Pons (tissue), 1 donor: Measurements from ENCODE around the gene MBP.

Source experiments
- DNase-seq: peaks from one replicate; pipeline ENCODE4 v3.0.0-alpha.2; 2016; ENCODE audit warnings: low spot score

Gene MBP

DNA sequence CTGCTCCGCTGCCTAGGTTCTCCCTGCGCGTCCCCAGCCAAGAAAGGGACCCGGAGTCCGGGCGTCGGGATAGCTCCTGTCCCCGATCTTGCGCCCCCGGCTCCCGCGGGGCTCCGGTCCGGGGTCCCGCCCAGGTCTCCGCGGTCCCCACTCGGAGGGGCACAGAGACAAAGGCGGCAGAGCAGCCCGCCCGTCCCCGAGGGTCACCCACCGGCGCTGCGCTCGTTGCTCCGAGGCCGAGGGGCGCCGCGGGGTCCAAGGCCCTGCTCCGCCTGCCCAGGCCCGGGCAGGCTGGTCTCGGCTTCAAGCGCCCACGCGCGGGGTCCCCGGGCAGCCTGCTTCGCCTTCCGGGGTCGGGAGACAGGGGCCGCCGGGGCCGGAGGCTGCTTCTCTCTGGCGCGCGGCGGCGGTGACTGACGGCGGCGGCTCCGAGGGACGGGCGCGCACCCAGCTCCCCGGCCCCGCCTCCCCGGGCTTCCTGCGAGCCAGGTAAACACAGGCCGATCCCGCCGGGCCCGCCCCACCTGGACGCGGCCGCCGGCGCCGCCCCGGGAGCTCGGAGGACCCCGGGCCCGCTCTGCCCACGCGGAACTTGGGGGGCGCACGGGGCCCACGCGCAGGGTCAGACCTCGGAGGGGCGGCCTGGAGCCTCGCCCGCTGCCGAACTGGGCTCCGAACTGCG lies at the start of gene MBP:
Gene MBP (minus strand): TSS at position 415 of the 682 bp plus-strand sequence. CDS start 27,522 bp downstream, outside the sequence.
- DNase-seq = no peak

DNA sequence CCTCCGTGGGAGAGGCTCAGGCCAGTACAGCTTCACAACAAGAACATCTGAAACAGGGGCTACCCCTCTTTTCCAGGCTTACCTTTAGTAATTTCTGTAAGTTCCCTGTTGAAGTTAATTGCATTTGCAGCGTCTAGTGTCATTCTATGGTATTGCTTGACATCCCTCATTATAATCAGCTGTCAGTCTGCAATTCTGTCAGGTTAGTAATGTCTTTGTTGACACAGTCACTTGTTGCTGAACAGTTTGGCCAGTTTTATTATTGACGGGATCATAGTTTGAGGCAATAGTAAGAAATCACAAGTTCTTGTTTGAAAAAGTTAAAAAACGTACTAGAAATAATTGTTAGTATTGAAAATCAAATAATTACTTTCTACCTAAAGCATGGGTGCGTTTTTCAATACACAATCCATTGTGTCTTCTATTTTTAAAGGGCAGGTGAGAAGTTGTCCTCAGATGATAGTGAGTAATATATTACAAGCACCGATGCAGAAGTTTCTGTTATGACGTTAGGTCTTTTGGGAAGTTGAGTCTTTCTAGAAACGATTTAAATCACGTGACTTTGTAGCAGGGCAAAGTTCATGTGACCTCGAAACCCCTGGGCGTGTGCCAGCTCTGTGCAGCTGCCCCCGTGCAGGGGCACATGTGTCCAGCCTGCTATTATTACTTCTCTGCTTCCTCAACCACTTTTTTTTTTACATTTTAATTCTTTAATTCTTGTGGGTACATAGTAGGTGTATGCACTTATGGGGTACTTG lies 49.5 kb upstream of the MBP start:
- DNase-seq = no peak

DNA sequence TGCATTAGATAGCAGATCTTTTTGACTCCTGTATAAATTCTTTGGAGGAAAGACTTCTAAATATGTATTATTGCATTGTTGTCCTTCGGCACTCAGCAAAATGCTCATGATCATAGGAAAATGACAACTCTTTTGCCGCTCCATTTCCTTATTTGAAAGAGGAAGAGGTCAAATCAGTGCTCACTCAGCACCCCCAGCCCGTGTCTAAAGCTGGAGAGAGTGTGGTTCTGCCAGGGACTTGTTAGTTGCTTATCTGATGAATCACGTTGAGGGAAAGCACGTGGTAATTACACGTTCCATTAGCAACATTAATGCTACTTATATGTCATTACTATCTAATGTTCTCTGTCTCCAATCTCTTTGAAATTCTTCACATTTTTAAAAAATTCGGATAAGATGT lies 46.0 kb upstream of the MBP start:
- DNase-seq = peak; percentile 32

DNA sequence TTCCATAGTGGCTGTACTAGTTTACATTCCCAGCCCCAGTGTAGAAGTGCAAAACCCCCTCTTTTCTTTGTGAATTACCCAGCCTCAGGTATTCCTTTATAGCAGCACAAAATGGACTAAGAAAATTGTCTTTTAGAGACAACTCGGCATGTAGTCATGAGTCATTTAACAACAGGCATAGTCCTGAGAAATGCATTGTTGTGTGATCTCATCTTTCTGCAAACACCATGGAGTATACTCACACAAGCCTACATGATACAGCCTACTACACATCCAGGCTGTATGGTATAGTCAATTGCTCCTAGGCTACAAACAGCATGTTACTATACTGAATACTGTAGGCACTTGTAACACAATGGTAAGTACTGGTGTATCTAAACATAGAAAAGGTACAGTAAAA lies 44.4 kb upstream of the MBP start:
- no peak for DNase-seq

DNA sequence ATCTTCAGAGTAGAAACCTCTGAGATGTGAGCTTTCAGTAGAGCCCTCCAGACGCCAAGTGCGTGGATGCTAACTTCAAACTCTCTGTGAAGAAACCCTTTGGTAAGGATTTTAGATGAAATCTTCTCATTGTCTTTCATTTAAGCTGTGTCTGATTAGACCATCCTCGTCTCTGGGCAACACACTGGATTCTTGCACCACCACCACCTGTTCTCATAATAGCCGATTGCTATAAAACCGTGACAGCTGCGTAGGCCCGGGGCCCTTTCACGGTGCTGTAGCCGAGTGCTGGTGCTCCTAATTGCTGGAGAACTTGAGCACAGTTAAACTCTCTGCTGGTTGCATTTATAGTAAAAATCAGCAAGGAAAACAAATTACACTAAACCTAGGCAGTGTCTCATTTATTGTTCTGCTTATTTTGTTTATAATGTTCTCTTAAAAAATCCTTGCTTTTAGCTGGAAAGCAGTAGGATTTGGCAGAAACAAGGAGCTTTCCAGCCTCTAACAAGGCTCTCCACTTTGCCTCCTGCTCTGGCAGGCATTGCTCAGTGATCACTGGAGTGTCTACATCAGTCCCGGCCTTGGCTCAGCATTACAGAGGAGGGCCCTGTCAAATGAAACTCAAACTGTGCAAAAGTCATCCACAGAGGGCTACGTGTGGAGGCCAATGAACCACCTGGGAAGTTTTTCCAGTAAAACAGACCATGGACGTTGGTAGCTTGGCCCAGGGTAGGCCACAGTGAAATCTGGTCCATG lies 40.9 kb upstream of the MBP start:
- no peak for DNase-seq

DNA sequence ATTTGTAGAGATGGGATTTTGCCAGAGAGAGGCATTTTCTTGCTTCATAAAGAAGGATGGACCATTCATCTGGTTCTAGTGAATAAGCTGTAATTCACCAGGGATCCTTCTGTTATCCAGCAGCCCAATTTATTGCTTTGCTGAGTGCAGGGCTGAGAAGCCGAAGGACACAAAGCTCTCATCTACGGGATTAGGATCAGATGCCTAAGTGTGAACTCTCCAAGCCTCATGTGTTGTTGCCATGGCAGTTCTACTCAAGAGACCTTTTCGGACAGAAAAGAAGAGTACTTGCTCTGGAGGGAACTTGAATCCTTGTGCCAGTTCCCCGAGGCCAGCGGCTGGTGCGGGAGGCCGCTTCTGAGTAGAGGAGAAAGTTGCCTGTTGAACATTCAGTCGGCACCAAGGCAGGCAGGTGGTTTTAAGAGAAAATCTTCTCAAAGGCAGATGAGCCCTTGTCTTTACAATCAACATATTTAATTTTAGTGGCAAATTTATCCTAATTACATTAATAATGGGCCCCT lies 38.4 kb upstream of the MBP start:
- DNase-seq = no peak

DNA sequence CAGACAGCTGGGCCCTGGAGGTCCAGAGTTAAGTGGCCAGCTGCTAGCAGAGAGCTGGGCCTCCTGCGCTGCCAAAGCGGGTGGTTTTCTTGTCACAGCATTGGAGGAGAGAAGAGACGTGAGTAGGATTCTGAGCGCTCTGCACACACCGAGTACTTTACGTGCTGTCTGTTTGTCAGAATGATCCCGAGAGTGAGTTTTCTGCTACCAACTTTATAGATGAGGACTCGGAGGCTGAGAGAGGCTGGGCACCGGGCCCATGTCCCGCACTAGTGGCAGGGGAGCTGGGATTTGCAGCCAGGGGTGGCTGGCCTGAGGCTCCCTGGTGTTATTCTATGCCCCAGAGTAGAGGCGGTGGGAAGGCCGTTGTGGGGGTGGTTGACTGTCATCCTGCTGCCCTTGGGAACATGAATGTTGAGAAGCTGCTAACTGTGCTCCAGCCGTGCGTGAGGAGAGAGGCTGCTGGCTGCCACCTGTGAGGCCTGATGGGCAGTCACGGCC lies 36.3 kb upstream of the MBP start:
- DNase-seq = no peak

DNA sequence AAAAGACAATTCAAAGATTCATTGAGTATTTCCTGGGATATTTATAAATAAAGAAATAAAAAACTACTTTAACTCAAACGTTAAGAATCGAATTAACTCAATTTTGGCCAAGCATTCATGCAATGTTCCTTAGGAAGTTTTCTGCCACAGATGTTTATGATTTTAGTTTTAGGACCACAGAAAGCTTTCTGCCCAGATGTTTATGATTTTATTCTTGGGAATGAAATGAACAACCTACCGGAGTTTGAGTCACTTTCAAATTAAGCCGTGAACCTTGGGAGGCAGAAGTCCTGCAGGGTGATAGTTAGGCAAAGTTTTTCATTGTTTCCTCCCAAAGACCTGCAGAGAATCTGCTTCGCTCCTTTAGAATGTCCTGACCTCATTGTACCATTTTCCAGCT lies 34.7 kb upstream of the MBP start:
- DNase-seq = no peak

DNA sequence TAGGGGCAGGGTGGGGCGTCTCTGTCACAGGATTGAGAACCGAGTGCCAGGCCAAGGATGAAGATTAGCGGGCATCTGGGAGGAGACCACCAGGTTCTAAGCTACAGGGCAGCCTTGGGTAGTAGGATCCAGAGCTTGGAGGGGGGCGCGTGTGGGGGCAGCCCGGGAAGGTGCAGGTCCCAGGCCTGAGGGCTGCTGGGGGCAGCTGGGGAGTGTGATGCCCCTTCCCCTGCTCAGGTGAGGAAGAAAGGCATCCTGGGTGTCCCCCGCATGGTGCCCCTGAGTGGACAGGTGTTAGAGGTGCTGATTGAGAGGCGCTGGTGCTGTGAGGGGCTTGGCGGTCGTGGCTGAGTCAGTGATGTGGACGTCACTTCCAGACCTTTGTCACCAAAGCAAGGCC lies 33.9 kb upstream of the MBP start:
- no peak for DNase-seq

DNA sequence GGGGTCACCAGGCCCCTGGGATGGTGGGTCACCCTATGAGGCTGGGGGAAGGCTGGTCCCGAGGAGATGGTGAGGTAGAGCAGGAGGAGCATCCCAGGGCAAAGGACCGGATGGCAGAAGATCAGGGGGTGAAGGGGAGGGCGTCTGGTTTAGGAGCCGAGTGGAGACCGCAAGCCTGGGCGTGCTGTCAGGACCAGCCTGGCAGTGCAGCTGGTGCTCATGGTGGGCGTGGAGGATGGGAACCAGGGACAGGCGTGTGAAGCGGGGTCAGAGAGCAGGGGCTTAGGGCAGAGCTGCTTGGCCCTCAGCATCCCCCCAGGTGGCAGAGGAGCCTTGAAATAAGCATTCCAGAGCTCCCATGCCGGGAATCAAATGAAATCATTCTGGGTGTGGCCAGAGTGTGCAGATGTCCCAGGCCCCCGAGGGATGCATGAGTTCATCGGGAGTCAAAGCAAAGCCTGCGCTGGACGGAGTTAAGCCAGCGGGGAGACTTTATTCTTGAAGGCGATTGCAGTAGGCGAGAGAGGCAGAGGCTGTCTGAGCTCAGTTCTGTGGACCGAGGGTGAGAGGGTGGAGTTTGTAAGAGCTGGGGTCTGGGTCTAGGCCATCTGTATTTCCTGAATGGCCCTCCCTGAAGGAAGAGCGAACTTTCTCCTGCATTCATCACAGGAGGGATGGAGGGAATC lies 33.1 kb upstream of the MBP start:
- no peak for DNase-seq

DNA sequence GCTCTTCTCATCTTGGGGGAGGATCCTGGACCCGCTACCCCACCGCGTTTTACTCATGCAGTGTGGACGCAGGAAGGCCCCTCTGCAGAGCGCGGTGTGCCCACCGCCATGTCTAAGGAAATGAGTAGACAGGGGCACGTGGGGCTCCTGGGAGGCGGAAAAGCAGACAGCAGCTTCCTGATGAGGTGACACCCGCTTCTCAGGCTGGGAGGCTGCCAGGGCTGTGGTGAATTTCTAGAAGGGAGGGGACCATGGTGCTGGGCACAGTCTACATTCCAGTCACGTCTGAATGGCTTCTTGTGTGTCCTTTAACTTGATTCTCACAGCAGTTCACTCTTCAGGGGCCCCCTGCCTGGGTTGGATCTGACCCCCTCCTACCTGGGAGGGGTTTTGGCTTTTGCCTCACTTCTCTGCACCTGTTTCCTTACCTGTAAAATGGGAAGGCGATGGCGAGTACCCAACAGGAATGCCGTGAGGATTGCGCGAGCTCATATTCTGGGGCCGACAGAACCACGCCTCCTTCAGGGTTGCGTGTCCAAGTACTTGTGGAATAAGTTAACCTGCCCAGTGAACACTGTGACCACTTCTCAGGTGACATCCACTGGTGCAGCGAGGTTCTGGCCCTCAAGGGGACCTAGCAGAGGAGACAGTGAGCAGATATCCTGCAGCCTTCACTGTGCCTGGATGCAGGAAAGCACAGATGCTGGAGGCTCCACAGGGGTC lies 32.3 kb upstream of the MBP start:
- DNase-seq = no peak

DNA sequence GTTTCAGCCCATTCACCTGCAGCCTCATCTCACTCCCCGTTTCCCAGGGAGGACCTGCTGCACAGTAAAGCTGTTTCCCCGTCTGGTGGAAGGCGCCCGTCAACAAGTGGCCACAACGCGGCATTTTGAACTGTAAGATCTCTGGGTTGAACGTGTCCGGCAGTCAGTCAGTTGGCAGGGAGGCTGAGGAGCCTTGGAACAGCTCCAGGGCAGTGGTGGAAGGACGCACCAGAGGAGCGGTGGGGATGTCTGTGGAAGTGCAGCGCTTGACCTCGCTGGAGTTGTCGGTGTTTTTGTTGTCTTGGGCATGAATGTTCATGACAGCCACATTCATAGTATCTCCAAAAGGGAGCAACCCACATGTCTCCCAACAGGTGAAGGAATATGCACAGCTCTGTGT lies 31.4 kb upstream of the MBP start:
- DNase-seq = no peak

DNA sequence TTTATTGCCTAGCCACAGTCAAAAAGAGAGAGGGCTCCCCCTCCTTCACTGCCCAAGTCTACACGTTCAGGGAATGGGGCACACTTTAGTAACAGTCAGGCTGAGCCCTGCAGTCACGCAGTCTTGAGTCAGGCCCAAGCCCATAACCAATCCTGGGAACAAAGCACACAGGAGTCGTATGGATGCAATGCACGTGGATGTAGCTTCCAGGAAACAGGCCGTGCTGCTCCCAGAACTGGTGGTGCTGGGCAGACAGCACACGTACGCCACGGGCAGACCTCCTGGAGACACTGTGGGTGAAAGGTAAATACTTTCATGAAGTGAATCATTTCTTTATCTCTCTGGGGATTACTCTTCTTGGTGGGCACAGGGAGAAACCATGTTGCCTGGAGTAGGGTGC lies 30.0 kb upstream of the MBP start:
- DNase-seq = no peak

DNA sequence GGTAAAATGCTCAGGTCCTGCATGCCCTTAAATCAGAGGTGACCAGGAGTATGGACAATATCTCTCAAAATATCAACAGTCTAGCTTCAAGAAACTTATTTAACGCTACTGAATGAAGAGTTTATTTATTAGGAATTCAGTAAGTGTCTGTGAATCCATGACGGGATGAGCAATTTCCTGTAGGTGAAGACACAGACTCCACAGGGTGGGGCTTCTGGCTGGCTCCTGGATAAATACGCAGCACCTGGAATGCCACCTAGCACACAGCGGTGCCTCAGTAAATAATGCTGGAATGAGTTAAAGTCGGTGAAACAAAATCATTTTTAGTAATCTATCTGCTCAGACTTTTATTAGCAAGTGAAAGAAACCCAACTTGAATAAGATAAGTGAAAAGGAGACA lies 29.4 kb upstream of the MBP start:
- no peak for DNase-seq

DNA sequence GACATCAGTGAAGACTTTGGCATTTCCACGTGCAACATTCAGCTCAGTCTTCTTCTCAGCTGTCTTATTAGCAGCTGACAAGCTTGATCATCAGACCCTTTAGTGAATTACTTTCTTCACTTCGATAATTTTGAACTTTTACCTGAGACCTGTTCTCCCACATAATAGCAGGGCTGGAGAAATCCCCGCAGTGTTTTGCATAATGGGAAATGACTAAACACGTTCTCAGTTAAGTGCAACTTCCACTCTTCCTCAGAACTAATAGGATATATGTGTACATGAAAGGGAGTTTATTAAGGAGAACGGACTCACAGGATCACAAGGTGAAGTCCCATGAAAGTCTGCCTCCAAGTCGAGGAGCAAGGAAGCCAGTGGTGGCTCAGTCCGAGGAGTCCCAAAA lies 28.8 kb upstream of the MBP start:
- no peak for DNase-seq

DNA sequence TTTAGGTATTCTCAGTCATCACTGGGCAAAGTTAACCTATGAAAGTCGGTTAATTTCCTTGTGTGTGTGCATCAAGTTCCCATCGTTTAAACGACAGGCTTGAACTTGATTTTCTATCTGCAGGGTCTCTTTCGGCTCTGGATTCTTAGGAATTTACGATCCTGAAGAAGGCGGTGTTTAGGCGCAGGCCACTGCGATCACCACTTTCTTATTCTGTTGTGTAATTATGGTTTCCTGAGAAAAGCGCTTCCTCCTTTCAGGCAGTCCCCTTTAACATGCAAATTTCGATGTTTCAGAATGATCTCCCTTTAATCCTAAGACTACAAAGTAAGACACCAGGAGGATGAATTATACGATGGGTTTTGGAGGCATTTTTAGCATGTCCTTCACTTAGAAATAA lies 27.9 kb upstream of the MBP start:
- no peak for DNase-seq

DNA sequence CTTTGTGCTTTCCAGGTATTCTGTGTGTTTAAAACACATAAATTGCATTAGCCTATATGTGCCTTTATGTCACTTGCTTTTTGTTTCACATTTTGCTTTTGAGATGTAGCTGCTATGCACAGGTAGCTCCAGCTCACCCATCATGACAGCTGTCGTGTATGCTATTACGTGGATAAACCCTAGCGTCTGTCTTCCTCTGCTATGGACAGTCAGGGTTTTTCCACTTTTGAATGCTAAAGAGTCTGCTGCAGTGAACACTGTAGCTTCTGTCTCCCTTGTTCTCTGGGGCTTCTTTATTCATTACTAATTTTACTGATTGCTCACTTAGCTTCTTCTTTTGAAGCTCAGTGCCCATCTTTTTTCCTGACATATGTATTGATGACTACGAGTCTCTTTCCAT lies 24.7 kb upstream of the MBP start:
- peak; percentile 77 for DNase-seq

DNA sequence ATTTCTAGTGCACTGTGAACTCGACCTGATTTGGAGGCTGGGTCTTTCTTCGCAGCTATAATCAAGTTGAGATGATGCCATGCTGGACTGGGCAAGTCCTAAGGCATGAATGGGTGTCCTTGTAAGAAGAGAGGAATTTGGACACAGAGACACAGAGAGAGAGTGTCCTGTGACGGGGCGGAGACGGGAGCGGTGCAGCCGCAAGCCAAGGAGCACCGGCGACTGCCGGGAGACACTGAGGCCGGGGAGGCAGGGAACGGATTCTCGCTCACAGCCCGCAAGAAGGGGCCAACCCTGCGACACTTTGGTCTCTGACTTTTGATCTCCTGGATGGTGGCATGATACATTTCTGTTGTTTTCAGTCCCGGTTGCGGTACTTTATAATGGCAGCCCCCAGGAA lies 22.4 kb upstream of the MBP start:
- no peak for DNase-seq

DNA sequence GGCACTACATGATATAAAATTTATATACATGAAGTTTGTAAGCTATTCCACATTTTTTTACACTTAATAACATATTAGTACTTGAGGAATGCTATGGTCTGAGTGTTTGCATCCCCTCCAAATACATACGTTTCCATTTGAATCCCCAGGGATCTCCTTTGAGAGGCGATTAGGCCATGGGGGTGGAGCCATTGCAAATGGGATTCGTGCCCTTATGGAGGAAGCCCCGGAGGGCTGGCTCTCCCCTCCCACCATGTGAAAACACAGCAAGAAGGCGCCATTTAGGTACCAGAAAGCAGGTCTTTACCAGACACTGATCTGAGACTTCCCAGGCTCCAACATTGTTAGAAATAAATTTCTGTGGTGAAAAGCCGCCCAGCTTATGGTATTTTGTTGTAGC lies 20.8 kb upstream of the MBP start:
- DNase-seq = no peak

DNA sequence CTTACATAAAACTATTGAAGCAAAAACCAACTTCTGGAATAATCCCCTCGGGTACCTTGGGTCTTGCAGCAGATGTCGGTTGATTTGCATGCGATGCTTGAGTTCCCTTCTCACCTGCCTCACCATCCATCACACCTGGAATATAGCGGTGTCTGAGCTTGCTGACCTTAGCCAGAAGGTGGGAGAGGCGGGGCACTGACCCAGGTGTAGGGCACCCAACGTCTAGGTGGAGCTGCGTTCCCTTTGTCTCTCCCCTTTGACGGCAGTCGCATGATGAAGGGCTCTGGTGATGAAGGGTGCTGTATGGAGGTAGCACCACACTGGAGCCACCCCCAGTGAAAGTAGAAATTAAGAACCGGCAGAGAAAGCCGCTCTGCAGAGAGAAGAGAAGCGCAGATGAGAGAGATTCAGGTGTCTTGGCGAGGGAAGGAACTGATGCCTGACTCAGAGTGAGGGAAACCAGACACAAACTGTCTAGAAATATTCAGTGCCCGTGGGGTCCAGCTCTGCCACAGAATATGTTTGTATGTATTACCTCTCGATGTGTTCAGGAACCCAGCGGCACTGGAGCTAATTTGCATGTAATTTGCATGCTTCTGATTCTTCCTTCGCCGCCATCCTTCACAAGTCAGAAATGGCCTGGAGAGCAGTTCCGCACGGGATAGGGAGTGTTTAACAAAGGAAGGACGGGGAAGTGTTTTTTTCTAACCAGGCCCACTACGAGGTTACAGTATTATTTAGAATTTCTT lies 19.4 kb upstream of the MBP start:
- no peak for DNase-seq
